Panc1 (cell line): Measurements from ENCODE around the gene SLC6A19. TPM values are rescaled to one million over a fixed set of nuclear protein-coding genes. Genes with fewer than 3 reads are reported as not detected.
"Not testable (repeated sequence)": the region's sequence is repeated elsewhere in the genome, so short reads cannot be mapped to it uniquely, and the experiment has no call there.

Experiments
- ATAC-seq: fragments of 200-7000 bp; cut with Tn5 transposase; 2 replicates; pipeline ENCODE4 v1.9.1; 2020; ENCODE audit warnings: mild to moderate bottlenecking, moderate library complexity
- BruUV-seq: library from RNA; stranded (reverse); fragments of 400-500 nt; replicated peaks from 2 replicates; lab custom pipeline; 2021; lab: Mats Ljungman, UMichigan
- CTCF ChIA-PET: fragments of 300-600 bp; sonication (Branson Sonifier 250); formaldehyde crosslinking; loops from one replicate; lab custom pipeline; 2022; ENCODE audit warnings: antibody characterized with exemption; lab: Charles Lee
- POLR2A ChIA-PET: fragments of 300-600 bp; sonication (Branson Sonifier 250); formaldehyde crosslinking; loops from one replicate; lab custom pipeline; 2022; ENCODE audit warnings: antibody characterized with exemption; lab: Charles Lee
- DNase-seq: peaks from one replicate; pipeline ENCODE4 v3.0.0-alpha.2; 2010; ENCODE audit warnings: low read depth, low spot score
- H3K27ac ChIP-seq: 2 replicates; pipeline ENCODE4 v1.5.1; 2011; ENCODE audit warnings: mild to moderate bottlenecking, low read length, inconsistent platforms
- H3K27me3 ChIP-seq: fragments of 200-500 bp; sonication (Bioruptor generic); 2 replicates; pipeline ENCODE4 v1.6.0; 2014; ENCODE audit warnings: low read length, inconsistent platforms; ENCODE audit not compliant: control insufficient read depth, insufficient read depth
- H3K36me3 ChIP-seq: fragments of 200-500 bp; sonication (Bioruptor generic); 2 replicates; pipeline ENCODE4 v1.5.1; 2014; ENCODE audit warnings: inconsistent platforms, mild to moderate bottlenecking, low read length, moderate library complexity; ENCODE audit not compliant: control insufficient read depth, insufficient read depth
- H3K4me1 ChIP-seq: 2 replicates; pipeline ENCODE4 v1.5.1; 2011; ENCODE audit warnings: inconsistent platforms, mild to moderate bottlenecking, low read length, moderate library complexity; ENCODE audit not compliant: control insufficient read depth, insufficient read depth
- H3K4me3 ChIP-seq, 2 experiments: 2 replicates each; pipeline ENCODE4 v1.5.1; 2011 to 2012; ENCODE audit warnings: low read depth in 2 of 2, low read length in 2 of 2, mild to moderate bottlenecking in 2 of 2, inconsistent platforms in 1 of 2, moderate library complexity in 1 of 2
- H3K9me3 ChIP-seq: fragments of 200-500 bp; sonication (Bioruptor generic); 2 replicates; pipeline ENCODE4 v1.5.1; 2014; ENCODE audit warnings: low read depth, mild to moderate bottlenecking, inconsistent platforms, low read length, moderate library complexity; ENCODE audit not compliant: control insufficient read depth, insufficient read depth
- CTCF ChIP-seq: fragments of 450-650 bp; IDR thresholded peaks from 2 replicates; pipeline ENCODE4 v1.5.1; 2017; ENCODE audit warnings: mild to moderate bottlenecking
- POLR2AphosphoS5 ChIP-seq: IDR thresholded peaks from 2 replicates; pipeline ENCODE4 v1.6.1; 2012; ENCODE audit warnings: mild to moderate bottlenecking, low read depth, low read length, moderate library complexity
- REST ChIP-seq, 2 experiments: IDR thresholded peaks; 2 replicates each; pipeline ENCODE4 v1.6.1; 2011 to 2012; ENCODE audit warnings: low read depth in 2 of 2, control low read depth in 1 of 2, low read length in 1 of 2, mild to moderate bottlenecking in 1 of 2, moderate library complexity in 1 of 2; ENCODE audit not compliant: insufficient read depth in 1 of 2
- SIN3A ChIP-seq: IDR thresholded peaks from 2 replicates; pipeline ENCODE4 v1.6.1; 2012; ENCODE audit warnings: low read depth, mild to moderate bottlenecking, low read length, moderate library complexity, borderline replicate concordance; ENCODE audit not compliant: insufficient read depth
- TCF7L2 ChIP-seq: IDR thresholded peaks from 2 replicates; pipeline ENCODE4 v1.6.1; 2011; ENCODE audit warnings: mild to moderate bottlenecking, low read depth, low read length, inconsistent platforms
- in situ Hi-C: cut with HindIII; loops from 2 replicates; pipeline ENCODE4 v1.10.0; 2016; ENCODE audit warnings: low sequenced_read_pairs, low pct_unique_long_range_greater_than_20kb
- intact Hi-C: fragments of 100-400 bp; cut with micrococcal nuclease; formaldehyde crosslinking; loops from one replicate; pipeline ENCODE4 v1.10.0; 2022; ENCODE audit not compliant: unreplicated experiment
- total RNA-seq: library from RNA; stranded (reverse); gene quantifications from one replicate; pipeline ENCODE4 v1.2.1, GENCODE V29; 2021; ENCODE audit not compliant: unreplicated experiment

The SLC6A19 gene
- total RNA-seq, 1 experiment from 2014 or later: 0.23 TPM

GRCh38 chr5:1228120-1228519 lies 26.7 kb downstream of the SLC6A19 start:
- Histone ChIP-seq H3K4me1 (peaks cover 4% of the 10 kb centered on the region), H3K27me3 (no peaks in the 10 kb centered on the region), H3K36me3 (no peaks in the 10 kb centered on the region), H3K4me3 (no peak overlapping the region), H3K9me3 (no peaks in the 10 kb centered on the region), H3K27ac (no peak overlapping the region)
- no peak for ATAC-seq
- no TSS peak for BruUV-seq
- no peak for DNase-seq
- CTCF ChIA-PET: no interaction called here
- TF ChIP-seq TCF7L2 (no peak), REST (IDR thresholded peaks at IDR 0.05; ENCODE audit: insufficient read depth in 1 of 2, low read depth in 2 of 2, low read length in 1 of 2) (no peak), POLR2AphosphoS5 (no peak), CTCF (no peak), SIN3A (no peak)
- intact Hi-C loops: no loop called here
- POLR2A ChIA-PET: no interaction called here
- in situ Hi-C loops: no loop called here

DNA sequence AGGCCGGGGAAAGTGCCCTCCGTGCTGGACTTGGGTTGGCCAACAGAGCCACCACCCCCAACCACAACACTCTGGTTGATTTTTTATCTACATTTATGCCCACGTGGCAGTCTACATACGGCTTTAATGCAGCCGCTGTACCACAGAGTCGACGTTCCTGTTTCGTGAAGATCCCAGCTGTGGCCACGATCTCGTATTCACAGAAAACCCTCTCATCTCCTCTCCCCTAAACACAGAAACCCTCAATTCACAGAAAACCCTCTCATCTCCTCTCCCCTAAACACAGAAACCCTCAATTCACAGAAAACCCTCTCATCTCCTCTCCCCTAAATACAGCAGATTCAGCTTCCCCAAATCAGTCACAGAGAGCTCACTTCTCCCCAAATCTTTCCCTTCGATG lies 27.6 kb downstream of the SLC6A19 start:
- ATAC-seq, H3K27ac ChIP-seq, H3K9me3 ChIP-seq, H3K4me3 ChIP-seq, DNase-seq, H3K27me3 ChIP-seq, intact Hi-C loops, H3K4me1 ChIP-seq, BruUV-seq, POLR2A ChIA-PET, in situ Hi-C loops, H3K36me3 ChIP-seq: not testable (repeated sequence)
- CTCF ChIA-PET: interaction anchor here (0.7 kb wide), 1 partner anchor 23 kb away, joined by 4 read pairs; no protein-coding TSS in a partner anchor

DNA sequence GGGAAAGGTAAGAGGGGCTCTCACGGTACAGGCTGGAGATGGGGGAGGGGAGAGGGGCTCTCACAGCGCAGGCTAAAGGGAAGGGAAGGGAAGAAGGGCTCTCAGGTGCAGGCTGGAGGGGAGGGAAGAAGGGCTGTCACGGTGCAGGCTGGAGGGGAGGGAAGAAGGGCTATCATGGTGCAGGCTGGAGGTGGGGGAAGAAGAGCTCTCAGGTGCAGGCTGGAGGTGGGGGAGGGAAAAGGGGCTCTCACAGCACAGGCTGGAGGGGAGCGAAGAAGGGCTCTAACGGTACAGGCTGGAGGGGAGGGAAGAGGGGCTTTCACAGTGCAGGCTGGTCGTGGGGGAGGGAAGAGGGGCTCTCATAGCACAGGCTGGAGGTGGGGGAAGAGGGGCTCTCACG lies 28.4 kb downstream of the SLC6A19 start:
- intact Hi-C loops: no loop called here
- ChIA-PET POLR2A (no interaction called here), CTCF (interaction anchor here (0.7 kb wide), 1 partner anchor 24 kb away, joined by 4 read pairs; no protein-coding TSS in a partner anchor)
- Histone ChIP-seq H3K9me3 (no peaks in the 10 kb centered on the region), H3K4me3 (no peak overlapping the region), H3K36me3 (no peaks in the 10 kb centered on the region), H3K27me3 (no peaks in the 10 kb centered on the region), H3K4me1 (peaks cover 4% of the 10 kb centered on the region), H3K27ac (no peak overlapping the region)
- BruUV-seq: no TSS peak
- TF ChIP-seq TCF7L2 (no peak), SIN3A (no peak), CTCF (no peak), POLR2AphosphoS5 (no peak), REST (IDR thresholded peaks at IDR 0.05; ENCODE audit: insufficient read depth in 1 of 2, low read depth in 2 of 2, low read length in 1 of 2) (no peak)
- in situ Hi-C loops: no loop called here
- ATAC-seq (no peak), DNase-seq (no peak)
